Neural cell (in vitro differentiated cells): ENCODE data around the gene TMEM164. TPM values are rescaled to one million over a fixed set of nuclear protein-coding genes. Genes with fewer than 3 reads are reported as not detected.

Experiments
- H2AFZ ChIP-seq: fragments of 200-600, 300-800 bp; sonication (generic), shearing (Covaris generic); 2 replicates; pipeline ENCODE4 v1.6.0; 2014; ENCODE audit warnings: low read depth, mild to moderate bottlenecking, antibody characterized with exemption, low read length, moderate library complexity
- H3F3A ChIP-seq: fragments of 200-600 bp; shearing (Covaris generic); 2 replicates; pipeline ENCODE4 v1.6.1; 2016; ENCODE audit warnings: mild to moderate bottlenecking, moderate library complexity, mixed read lengths, antibody characterized with exemption, low read length; ENCODE audit not compliant: insufficient read depth, poor library complexity, severe bottlenecking
- H3K27ac ChIP-seq: fragments of 200-600, 300-800 bp; sonication (generic), shearing (Covaris generic); 2 replicates; pipeline ENCODE4 v1.5.1; 2014; ENCODE audit warnings: mild to moderate bottlenecking, low read length, moderate library complexity
- H3K27me3 ChIP-seq: fragments of 300-800, 200-600 bp; sonication (generic), shearing (Covaris generic); 2 replicates; pipeline ENCODE4 v1.6.0; 2014; ENCODE audit warnings: mild to moderate bottlenecking, low read depth, low read length, moderate library complexity; ENCODE audit not compliant: insufficient read depth
- H3K36me3 ChIP-seq: fragments of 300-800, 200-600 bp; sonication (generic), shearing (Covaris generic); 2 replicates; pipeline ENCODE4 v1.5.1; 2014; ENCODE audit warnings: mild to moderate bottlenecking, antibody characterized with exemption, low read length, moderate library complexity; ENCODE audit not compliant: insufficient read depth
- H3K4me2 ChIP-seq: fragments of 300-800, 200-600 bp; sonication (generic), shearing (Covaris generic); 2 replicates; pipeline ENCODE4 v1.6.0; 2014; ENCODE audit warnings: mild to moderate bottlenecking, low read length
- H3K4me3 ChIP-seq: fragments of 300-800, 200-600 bp; sonication (generic), shearing (Covaris generic); 2 replicates; pipeline ENCODE4 v1.5.1; 2014; ENCODE audit warnings: mild to moderate bottlenecking, low read length, moderate library complexity
- H3K79me2 ChIP-seq: fragments of 200-600 bp; shearing (Covaris generic); replicated peaks from 2 replicates; pipeline ENCODE4 v1.6.0; 2014; ENCODE audit warnings: mild to moderate bottlenecking, low read length, moderate library complexity; ENCODE audit not compliant: insufficient read depth
- H3K9ac ChIP-seq: fragments of 300-800, 200-600 bp; sonication (generic), shearing (Covaris generic); 2 replicates; pipeline ENCODE4 v1.6.1; 2016; ENCODE audit warnings: mild to moderate bottlenecking, low read length, mixed read lengths
- H3K9me2 ChIP-seq: fragments of 200-600 bp; shearing (Covaris generic); 2 replicates; pipeline ENCODE4 v1.6.1; 2016; ENCODE audit warnings: mild to moderate bottlenecking, low read length, mixed read lengths; ENCODE audit not compliant: insufficient read depth
- H3K9me3 ChIP-seq: fragments of 200-600, 300-800 bp; sonication (generic), shearing (Covaris generic); 2 replicates; pipeline ENCODE4 v1.6.1; 2016; ENCODE audit warnings: mild to moderate bottlenecking, mixed run types, low read length, moderate library complexity, mixed read lengths
- H4K20me1 ChIP-seq: fragments of 200-600 bp; shearing (Covaris generic); 2 replicates; pipeline ENCODE4 v1.6.1; 2016; ENCODE audit warnings: mild to moderate bottlenecking, mixed run types; ENCODE audit not compliant: insufficient read depth
- CTCF ChIP-seq: fragments of 450-650 bp; IDR thresholded peaks from 2 replicates; pipeline ENCODE4 v1.5.1; 2014; ENCODE audit warnings: antibody characterized with exemption, mild to moderate bottlenecking, moderate library complexity; ENCODE audit not compliant: poor library complexity, severe bottlenecking
- EP300 ChIP-seq: fragments of 450-650 bp; conservative IDR thresholded peaks from 2 replicates; pipeline ENCODE4 v1.6.1; 2014; ENCODE audit warnings: antibody characterized with exemption, mild to moderate bottlenecking, moderate library complexity; ENCODE audit not compliant: poor library complexity, severe bottlenecking
- EZH2 ChIP-seq: fragments of 200-600, 300-800 bp; shearing (Covaris generic), sonication (generic); IDR thresholded peaks from 2 replicates; pipeline ENCODE4 v1.6.1; 2014; ENCODE audit warnings: antibody characterized with exemption, low read length, borderline replicate concordance, mild to moderate bottlenecking; ENCODE audit not compliant: insufficient read depth, poor library complexity, severe bottlenecking
- MXI1 ChIP-seq: fragments of 450-650 bp; conservative IDR thresholded peaks from 2 replicates; pipeline ENCODE4 v1.6.1; 2014; ENCODE audit warnings: antibody characterized with exemption, mild to moderate bottlenecking; ENCODE audit not compliant: poor library complexity, severe bottlenecking
- POLR2AphosphoS5 ChIP-seq: IDR thresholded peaks from 2 replicates; pipeline ENCODE4 v1.6.1; 2012
- RAD21 ChIP-seq: fragments of 450-650 bp; conservative IDR thresholded peaks from 2 replicates; pipeline ENCODE4 v1.6.1; 2014; ENCODE audit warnings: antibody characterized with exemption, mild to moderate bottlenecking, moderate library complexity
- SMC3 ChIP-seq: fragments of 450-650 bp; conservative IDR thresholded peaks from 2 replicates; pipeline ENCODE4 v1.6.1; 2014; ENCODE audit warnings: antibody characterized with exemption, mild to moderate bottlenecking, moderate library complexity; ENCODE audit not compliant: poor library complexity
- TAF1 ChIP-seq: IDR thresholded peaks from 2 replicates; pipeline ENCODE4 v1.6.1; 2012; ENCODE audit warnings: low read depth
- polyA plus RNA-seq: library from polyadenylated mRNA; depleted of rRNA; stranded (reverse); fragments of >200 nt; gene quantifications from 2 replicates; pipeline ENCODE4 v1.2.3, GENCODE V29; 2014
- TF ChIP-seq, protein P1 (sequence below): IDR thresholded peaks from 2 replicates; pipeline ENCODE4 v1.6.1; 2012; ENCODE audit warnings: borderline replicate concordance

The TMEM164 gene
- polyA plus RNA-seq, 1 donor from 2014 or later: 52.8 TPM

- TF ChIP-seq RAD21 (no peak), POLR2AphosphoS5 (peak; percentile 60), TAF1 (no peak), MXI1 (no peak), EZH2 (no peak), SMC3 (no peak), EP300 (peak; percentile 87), CTCF (no peak)
- TF ChIP-seq, protein P1, sequence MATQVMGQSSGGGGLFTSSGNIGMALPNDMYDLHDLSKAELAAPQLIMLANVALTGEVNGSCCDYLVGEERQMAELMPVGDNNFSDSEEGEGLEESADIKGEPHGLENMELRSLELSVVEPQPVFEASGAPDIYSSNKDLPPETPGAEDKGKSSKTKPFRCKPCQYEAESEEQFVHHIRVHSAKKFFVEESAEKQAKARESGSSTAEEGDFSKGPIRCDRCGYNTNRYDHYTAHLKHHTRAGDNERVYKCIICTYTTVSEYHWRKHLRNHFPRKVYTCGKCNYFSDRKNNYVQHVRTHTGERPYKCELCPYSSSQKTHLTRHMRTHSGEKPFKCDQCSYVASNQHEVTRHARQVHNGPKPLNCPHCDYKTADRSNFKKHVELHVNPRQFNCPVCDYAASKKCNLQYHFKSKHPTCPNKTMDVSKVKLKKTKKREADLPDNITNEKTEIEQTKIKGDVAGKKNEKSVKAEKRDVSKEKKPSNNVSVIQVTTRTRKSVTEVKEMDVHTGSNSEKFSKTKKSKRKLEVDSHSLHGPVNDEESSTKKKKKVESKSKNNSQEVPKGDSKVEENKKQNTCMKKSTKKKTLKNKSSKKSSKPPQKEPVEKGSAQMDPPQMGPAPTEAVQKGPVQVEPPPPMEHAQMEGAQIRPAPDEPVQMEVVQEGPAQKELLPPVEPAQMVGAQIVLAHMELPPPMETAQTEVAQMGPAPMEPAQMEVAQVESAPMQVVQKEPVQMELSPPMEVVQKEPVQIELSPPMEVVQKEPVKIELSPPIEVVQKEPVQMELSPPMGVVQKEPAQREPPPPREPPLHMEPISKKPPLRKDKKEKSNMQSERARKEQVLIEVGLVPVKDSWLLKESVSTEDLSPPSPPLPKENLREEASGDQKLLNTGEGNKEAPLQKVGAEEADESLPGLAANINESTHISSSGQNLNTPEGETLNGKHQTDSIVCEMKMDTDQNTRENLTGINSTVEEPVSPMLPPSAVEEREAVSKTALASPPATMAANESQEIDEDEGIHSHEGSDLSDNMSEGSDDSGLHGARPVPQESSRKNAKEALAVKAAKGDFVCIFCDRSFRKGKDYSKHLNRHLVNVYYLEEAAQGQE: peak; percentile 37
- H3K36me3 ChIP-seq: no peaks in the 10 kb centered on the region
- H3K4me2 ChIP-seq: peak overlapping the region; percentile 51
- no peaks in the 10 kb centered on the region for H3K79me2 ChIP-seq
- H2AFZ ChIP-seq: no peak overlapping the region
- peak overlapping the region; percentile 45 for H3K4me3 ChIP-seq
- no peaks in the 10 kb centered on the region for H3F3A ChIP-seq
- no peaks in the 10 kb centered on the region for H3K27me3 ChIP-seq
- H3K9me2 ChIP-seq: no peaks in the 10 kb centered on the region
- no peak overlapping the region for H3K9ac ChIP-seq
- peak overlapping the region; percentile 67 for H3K27ac ChIP-seq
- H4K20me1 ChIP-seq: no peaks in the 10 kb centered on the region
- no peaks in the 10 kb centered on the region for H3K9me3 ChIP-seq
These were observed 29.7 kb downstream of the TMEM164 start for GRCh38 chrX:110032534-110033147.

- Histone ChIP-seq H3K4me3 (no peak overlapping the region), H3K9ac (no peak overlapping the region), H3K79me2 (no peaks in the 10 kb centered on the region), H3K36me3 (no peaks in the 10 kb centered on the region), H2AFZ (no peak overlapping the region), H4K20me1 (no peaks in the 10 kb centered on the region), H3K9me3 (no peaks in the 10 kb centered on the region), H3K27me3 (no peaks in the 10 kb centered on the region), H3K27ac (no peak overlapping the region), H3F3A (no peaks in the 10 kb centered on the region), H3K9me2 (no peaks in the 10 kb centered on the region), H3K4me2 (no peak overlapping the region)
- TF ChIP-seq, protein P1: no peak
- TF ChIP-seq EZH2 (no peak), POLR2AphosphoS5 (no peak), TAF1 (no peak), SMC3 (no peak), EP300 (no peak), CTCF (no peak), MXI1 (no peak), RAD21 (no peak)
These were observed 31.1 kb downstream of the TMEM164 start for GRCh38 chrX:110034036-110034435.
